T-helper 1 cell (primary cell): ENCODE results near the gene MOV10L1.

ENCODE experiments used
- DNase-seq, 5 donors: peaks; one replicate each; pipeline ENCODE4 v3.0.0-alpha.2; 2012 to 2020

The MOV10L1 gene

DNA sequence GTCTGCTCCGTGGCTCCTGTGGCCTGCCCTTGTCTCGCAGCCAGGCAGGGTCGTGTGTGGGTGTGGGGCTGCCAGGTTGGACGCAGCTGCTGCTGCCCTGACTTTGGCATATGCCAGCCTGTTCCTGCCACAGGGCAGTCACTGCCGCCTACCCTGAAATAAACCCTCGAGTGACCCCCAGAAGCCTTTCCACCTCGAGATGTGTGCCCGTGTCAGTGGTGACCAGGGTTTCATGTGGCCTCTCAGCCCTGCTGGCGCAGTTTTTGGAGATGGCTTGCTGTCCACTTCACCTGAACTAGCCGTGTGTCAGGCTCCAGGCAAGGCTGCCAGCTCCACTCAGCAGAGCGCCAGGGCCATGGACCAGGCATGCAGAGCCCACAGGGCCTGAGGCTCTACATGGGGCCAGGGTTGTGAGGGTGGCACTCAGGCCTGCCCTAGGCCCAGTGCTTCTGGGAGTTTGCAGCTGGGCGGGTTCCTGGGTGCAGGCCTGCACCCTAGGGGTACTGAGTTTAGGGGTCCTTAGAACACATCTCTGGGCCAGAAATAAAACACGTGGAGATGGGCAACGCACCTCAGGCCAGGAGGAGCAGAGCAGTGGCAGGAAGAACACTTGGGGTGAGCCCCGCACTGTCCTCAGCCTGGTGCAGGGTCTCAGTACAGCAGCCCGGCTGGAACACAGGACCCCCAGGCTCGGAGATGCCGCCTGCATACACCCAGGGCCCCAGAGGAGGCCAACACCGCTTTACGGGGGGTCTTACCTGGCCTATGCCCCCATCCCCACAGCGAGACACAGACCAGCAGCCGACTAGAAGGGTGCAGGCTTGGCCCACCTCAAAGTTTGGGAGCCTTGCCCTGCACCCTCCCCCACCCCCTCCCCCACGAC, 71.9 kb downstream of the MOV10L1 start:
- no peak for DNase-seq

DNA sequence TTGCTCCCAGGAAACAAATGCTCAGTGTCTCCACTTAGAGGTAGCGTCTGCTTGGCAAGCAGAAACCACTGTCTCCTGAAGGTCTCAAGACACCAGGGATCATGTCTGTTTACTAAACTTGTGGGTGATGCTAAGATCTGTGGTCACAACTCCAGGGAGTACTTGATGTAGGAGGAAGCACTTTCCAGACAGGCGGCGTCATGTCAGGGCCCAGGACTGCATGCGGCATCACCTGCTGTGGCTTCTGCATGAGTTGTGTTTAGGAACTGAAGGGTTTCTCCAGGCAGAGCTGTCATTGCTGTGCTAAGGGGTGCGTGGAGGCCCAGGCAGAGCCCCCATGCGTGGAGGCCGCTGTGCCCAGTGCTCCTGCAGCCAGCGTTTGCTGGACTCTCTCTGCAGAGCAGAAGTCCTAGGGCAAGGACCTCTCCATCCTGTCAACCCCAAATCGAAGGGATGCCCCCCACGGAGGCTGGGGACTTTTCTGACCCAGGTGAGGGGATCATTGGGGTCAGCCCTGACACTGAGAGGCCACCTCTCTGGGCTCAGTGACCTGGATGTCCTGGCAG, 72.7 kb downstream of the MOV10L1 start:
- DNase-seq = no peak

DNA sequence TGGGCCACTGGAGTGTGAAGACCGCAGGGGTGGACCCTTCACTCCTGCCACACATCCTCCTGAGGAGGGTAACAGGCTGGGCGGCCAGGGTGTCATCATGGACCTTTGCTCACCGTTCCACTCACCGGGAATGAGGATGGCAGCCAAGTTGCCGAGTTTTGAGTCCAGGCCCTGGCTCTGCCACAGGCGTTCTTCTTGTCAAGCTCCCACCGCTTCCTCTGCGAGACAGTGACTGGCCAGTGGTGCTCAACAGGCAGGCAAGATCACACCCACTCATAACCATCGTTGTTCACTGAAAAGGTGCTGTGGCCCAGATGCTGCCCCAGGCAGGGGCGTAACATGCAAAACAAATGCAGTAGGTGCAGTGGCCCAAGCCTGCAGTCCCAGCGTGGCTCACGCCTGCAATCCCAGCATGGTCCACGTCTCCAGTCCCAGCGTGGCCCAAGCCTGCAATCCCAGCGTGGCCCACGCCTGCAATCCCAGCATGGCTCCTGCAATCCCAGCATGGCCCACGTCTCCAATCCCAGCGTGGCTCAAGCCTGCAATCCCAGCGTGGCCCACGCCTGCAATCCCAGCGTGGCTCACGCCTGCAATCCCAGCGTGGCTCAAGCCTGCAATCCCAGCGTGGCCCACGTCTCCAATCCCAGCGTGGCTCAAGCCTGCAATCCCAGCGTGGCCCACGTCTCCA, 75.8 kb downstream of the MOV10L1 start:
- DNase-seq = no peak

DNA sequence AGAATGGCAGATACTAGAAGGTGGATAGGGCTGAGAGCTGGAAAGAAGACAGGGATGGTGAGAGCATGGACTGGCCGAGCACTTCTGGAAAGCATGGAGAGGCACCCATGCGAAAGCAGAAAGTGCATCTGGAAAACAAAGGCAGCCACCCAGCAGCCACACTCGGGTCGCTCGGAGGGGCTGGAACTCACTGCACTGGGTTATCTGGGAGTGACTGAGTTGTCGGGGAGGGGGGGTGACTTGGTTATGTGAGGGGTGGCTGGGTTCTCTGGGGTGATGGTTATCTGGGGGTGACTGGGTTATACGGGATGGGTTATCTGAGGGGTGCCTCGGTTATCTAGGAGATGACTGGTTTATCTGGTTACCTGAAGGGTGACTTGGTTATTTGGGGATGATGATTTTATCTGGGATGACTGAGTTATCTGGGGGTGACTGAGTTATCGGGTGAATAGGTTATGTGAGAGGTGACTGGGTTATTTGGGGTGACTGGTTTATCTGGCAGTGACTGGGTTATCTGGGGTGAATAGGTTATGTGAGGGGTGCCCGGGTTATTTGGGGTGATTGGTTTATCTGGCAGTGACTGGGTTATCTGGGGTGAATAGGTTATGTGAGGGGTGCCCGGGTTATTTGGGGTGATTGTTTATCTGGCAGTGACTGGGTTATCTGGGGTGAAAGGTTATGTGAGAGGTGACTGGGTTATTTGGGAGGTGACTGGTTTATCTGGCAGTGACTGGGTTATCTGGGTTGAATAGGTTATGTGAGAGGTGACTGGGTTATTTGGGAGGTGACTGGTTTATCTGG, 78.1 kb downstream of the MOV10L1 start:
- no peak for DNase-seq

DNA sequence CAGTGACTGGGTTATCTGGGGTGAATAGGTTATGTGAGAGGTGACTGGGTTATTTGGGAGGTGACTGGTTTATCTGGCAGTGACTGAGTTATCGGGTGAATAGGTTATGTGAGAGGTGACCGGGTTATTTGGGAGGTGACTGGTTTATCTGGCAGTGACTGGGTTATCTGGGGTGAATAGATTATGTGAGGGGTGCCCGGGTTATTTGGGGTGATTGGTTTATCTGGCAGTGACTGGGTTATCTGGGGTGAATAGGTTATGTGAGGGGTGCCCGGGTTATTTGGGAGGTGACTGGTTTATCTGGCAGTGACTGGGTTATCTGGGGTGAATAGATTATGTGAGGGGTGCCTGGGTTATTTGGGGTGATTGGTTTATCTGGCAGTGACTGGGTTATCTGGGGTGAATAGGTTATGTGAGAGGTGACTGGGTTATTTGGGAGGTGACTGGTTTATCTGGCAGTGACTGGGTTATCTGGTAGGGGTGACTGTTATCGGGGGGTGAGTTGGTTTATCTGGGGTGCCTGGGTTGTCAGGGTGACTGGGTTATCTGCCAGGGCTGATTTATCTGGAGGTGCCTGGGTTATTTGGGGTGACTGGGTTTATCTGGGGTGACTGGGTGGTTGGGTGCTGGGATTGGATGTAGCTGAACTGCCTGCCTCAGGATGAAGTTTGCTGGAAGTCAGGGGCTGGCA, 78.8 kb downstream of the MOV10L1 start:
- peak in 1 of 5 donors; percentile 1 for DNase-seq

DNA sequence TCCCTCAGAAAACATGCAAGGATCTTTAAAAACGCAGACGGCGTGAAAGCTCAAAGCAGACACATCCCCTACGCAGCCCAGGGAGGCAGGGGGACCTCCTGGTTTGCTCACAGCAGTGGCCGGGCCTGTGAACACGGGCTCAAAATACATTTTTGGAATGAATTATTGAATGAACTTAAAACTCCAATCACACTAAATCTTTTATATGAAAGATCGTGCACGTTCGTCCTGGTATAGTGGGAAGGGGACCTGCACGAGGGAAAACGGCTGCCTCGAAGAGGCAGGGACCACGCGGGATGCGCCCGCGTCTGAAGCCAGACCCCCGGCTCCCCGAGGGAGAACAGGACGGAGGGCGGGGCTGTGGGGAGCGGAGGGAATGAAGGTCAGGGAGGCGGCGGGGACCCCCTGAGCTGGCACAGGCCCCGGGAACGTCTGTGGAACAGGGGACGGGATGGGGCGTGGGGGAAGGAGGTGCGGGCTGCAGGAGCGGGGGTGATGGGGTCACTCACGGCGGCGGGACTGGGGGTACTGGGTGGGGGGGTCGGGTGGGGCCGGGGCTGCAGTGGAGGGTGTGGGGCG, 79.5 kb downstream of the MOV10L1 start:
- DNase-seq = peak in 1 of 5 donors; percentile 6

DNA sequence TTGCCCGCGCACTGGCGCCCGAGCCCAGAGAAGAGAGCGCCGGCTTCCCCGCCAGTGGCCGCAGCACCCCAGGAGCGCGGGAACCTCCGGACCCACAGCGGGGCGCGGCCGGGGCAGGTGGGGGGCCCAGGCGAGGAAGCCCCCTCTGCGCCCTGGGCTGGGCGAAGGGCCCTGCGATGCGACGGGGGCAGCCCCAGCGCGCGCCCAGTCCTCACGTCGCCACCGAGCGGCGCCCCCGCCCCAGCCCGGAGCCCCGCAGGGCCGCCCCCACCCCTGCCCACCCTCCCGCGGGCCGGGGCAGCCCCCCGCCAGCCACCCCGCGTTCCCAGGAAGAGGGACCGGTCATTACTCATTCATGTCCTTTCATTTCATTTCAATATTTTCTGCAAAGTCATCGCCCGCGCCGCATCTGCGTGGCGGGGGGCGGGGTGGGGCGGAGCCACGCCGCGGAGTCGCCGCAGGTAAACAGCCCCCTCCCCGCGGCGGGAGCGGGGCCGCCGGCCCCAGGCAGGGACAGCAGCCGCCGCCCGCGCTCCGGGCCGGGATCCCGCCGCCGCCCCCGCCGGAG, 80.1 kb downstream of the MOV10L1 start:
- DNase-seq = peak in 4 of 5 donors; percentile 4 to 69 (median 14)

DNA sequence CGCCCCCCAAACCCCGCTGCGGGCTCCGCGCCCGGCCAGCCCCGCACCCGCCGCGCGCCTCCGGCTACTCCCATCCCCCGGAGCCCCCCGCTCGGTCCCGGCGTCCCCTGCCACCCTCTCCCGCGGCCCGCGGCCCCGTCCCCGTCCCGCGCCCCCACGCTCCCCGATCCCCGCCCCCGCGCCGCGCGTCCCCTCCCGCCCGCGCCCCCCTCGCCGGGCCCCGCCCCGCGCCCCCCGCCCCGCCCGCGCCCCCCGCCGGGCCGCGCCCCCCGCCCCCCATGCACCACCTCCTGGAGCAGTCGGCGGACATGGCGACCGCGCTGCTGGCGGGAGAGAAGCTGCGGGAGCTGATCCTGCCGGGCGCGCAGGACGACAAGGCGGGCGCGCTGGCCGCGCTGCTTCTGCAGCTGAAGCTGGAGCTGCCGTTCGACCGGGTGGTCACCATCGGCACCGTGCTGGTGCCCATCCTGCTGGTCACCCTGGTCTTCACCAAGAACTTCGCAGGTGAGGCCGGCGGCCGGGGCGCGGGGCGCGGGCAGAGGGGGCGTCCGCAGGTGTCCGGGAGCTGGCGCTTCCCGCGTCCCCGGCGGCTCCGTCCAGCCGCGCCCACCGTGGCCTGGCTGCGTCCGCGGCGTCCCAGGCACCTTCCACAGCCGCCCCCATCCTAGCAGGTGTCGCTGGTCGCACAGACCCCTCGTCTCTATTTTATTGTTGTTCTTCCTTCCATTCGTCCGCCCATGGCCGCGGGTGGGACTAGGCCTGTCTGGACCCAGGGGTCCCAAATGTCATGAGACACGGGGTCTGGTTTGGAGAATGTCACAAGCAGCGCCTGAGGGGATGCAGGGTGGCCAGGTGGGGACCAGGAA, 80.9 kb downstream of the MOV10L1 start, which contains the start of gene PANX2:
Gene PANX2 (plus strand): TSS at position 279 of the 866 bp plus-strand sequence. CDS start 0 bp downstream, at position 279.
- peak in 2 of 5 donors; percentile 4 to 14 for DNase-seq

DNA sequence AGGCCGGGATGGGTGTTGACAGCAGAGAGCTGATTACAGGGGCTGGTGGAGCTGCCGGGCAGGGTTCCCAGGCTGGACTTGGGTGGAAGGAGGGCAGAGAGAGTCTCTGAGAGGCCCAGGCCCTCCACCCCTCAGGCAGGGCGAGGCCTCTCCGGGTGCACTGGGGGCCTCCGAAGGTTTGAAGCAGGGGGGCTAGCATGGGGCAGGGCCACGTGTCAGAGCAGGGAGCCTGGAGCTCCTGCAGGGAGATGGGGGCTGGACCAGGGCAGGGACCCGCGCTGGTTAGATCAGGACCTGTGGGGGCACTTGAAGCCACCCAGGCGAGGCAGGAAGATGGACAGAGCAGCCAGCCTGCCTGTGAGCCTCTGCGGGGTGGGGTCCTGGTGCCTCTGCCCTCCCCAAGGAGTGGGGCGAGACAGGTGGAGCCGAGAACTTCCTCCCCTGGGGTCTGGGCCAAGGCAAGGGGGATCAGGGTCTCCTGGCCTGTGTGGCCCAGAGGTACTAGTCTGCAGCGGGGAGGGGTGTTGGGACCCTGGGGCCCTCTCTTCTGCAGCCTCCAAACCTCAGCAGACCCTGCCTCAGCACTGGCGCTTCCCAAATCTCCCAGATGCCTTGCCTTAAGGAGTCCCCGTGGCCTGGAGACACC, 81.6 kb downstream of the MOV10L1 start:
- DNase-seq = no peak

DNA sequence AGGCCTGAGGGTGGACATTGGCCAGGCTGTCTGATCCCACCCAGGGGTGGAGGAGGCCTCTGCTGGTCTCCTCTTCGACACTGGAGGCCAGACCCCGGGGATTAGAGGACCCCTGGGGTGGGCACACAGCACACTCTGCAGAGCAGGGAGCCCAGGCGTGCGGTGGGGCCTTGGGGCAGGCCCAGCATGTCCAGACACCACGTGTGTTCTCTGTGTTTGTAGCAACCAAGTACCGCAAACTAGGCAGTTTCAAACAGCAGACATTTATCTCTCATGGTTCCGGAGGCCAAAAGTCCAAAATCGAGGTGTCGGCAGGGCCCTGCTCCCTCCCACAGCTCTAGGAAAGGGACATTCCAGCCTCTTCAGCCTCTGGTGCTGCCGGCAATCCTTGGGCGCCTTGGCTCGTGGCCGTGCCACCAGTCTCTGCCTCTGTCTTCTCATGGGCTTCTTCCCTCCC, 82.2 kb downstream of the MOV10L1 start:
- peak in 1 of 5 donors; percentile 6 for DNase-seq

DNA sequence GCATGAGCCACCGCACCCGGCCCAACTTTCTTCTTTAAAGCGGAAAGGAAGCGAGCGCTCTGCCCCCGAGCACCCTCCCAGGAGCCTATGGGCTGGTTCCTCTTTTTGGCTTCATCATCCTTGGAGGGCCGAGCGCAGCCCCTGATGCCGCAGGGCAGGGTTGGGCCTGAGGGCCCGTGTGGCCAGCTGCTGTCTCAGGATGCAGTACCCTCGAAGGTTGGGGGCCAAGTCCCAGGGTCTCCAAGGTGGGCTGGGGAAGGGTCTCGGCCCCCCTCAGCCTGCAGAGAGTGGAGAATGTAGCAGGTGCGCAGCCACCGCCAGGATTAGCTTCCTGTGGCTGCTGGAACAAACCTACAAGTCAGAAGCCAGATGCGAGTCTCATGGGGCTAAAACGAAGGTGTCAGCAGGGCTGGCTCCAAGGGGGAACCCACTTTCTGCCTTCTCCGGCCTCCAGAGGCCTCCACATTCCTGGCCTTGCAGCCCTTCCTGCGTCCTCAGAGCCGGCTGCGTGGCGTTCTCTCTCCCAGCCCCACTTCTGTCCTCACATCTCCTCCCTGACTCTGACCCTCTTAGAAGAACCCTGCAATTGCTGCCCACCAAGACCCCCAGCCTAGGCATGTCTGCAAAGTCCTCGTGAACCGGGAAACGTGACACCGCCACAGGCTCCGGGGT, 83.6 kb downstream of the MOV10L1 start:
- peak in 1 of 5 donors; percentile 4 for DNase-seq

DNA sequence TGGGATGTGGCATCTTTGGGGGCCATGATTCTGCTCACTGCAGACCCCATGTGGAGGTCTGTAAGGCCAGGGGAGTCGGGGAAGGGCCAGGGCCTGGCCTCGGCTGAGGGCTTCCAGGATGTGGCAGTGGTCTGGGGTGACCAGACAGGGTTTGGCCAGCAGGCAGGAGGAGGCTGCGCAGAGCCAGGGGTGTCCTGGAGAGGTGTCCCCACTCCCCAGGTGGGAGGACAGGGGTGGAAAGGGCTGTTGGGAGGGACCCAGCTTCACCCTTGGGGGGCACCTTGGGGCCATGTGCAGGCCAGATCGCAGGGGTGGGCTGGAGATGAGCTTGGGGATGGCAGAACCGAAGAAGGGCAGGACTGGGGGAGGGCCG, 84.2 kb downstream of the MOV10L1 start:
- DNase-seq = no peak

DNA sequence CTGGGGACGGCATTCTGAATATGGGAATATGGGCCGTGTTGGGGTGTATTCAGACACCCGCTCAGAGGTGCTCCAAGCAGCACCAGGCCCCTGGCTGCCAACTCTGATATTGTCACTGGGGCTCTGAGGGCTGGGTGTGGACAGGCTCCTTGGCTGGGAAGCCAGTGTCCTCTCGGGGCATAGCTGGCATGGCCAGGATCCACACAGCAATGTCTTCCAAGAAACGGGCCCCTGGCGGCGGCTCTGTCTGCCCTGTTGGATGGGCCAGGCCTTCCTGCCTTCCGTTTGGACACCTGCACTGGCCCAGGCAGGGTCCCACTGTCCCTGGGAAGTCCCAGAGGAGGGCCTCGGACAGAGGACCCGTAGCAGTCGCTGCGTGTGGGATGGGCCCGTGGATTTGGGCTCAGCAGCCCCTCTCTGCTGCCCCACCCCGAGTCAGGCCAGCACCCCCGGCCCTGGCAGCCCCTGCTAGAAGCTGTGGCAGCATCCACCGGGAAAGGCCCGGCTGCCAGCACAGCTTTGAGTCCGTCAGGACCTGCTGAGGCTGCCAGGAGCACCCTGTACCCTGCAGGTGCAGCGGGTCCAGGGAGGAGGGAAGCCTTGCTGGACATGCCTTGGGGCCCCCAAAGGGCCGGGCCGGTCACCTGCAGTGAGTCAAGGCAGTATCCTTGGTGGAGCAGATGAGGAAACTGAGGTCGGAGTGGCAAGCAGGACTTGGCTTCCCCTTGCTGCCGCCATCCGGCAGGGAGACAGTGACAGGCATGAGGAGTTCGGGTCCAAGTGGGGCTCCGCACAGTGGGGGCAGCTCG, 84.8 kb downstream of the MOV10L1 start:
- DNase-seq = no peak

DNA sequence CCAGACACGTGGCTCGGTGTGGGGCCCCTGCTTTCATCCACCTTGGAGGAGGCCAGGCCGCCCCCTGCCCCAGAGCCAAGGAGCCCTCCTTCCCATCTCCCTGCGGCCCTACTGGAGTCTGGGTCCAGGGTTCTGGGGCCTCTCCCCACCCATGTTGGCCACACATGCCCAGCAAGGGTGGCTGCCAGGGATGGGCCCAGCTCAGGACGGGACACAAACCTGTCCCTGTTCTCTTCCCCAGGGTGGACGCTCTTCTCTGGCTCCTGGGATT, 85.3 kb downstream of the MOV10L1 start:
- peak in 1 of 5 donors; percentile 4 for DNase-seq

DNA sequence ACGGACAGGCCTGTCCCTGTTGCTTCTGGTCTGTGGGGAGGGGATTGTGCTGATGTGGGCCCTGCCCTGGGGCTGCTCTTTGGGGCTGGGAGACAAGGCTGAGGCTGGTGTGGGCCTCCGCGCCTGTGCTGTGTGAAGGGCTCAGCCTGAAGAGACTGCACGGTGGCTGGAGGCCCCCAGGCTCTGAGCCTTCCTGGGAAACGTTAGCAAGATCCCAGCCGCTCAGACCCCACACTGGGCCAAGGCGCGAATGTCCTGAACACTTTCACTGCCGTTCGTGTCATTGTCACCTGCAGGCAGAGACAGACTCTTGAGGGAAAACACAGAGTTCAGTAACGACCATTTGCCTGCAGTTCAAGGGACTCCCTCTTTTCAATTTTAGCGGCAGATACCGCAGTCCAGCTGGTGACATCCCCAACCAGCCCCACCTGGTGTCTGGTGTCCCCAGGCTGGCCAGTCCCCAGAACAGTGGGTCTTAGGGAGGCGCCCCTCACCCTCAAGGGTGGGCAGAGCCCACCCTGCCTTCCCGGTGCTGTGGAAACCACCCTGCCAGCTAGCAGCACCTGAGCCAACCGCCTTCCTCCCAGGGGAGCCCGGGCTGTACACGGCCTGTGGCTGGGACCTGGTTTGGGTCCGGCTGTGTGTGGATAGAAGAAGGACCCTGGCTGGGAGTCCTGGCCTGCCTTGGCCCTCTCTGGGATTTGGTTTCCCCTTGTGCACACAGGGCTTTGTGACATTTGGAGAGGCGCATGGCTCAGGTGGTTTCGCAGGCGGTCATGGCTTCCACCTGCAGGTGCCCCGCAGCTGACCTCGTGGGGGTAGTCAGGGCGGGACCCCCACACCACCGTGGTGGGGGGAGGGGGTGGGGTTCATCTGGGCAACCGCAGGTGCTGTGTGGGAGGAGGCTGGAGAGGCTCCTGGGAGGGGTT, 86.4 kb downstream of the MOV10L1 start:
- peak in 2 of 5 donors; percentile 4 to 6 for DNase-seq

DNA sequence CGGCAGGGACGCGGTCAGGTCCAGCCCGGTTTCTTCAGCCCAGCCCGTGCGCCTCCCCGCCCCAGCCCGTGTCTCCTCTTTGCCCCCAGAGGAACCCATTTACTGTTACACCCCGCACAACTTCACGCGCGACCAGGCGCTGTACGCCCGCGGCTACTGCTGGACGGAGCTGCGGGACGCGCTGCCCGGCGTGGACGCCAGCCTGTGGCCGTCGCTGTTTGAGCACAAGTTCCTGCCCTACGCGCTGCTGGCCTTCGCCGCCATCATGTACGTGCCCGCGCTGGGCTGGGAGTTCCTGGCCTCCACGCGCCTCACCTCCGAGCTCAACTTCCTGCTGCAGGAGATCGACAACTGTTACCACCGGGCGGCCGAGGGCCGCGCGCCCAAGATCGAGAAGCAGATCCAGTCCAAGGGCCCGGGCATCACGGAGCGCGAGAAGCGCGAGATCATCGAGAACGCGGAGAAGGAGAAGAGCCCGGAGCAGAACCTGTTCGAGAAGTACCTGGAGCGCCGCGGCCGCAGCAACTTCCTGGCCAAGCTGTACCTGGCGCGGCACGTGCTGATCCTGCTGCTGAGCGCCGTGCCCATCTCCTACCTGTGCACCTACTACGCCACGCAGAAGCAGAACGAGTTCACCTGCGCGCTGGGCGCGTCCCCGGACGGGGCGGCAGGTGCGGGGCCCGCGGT, 87.2 kb downstream of the MOV10L1 start:
- peak in 2 of 5 donors; percentile 4 to 10 for DNase-seq
